Measurements from ENCODE around the gene ZNF865.

GRCh38 chr19:55592391-55593090 is 12.9 kb upstream of the ZNF865 start:
- TF ChIP-seq, protein P1, sequence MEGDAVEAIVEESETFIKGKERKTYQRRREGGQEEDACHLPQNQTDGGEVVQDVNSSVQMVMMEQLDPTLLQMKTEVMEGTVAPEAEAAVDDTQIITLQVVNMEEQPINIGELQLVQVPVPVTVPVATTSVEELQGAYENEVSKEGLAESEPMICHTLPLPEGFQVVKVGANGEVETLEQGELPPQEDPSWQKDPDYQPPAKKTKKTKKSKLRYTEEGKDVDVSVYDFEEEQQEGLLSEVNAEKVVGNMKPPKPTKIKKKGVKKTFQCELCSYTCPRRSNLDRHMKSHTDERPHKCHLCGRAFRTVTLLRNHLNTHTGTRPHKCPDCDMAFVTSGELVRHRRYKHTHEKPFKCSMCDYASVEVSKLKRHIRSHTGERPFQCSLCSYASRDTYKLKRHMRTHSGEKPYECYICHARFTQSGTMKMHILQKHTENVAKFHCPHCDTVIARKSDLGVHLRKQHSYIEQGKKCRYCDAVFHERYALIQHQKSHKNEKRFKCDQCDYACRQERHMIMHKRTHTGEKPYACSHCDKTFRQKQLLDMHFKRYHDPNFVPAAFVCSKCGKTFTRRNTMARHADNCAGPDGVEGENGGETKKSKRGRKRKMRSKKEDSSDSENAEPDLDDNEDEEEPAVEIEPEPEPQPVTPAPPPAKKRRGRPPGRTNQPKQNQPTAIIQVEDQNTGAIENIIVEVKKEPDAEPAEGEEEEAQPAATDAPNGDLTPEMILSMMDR (IDR thresholded peaks at IDR 0.05), result no peak
- no peak for TF ChIP-seq EZH2 (IDR thresholded peaks at IDR 0.05; ENCODE audit: borderline replicate concordance, insufficient read depth, low read depth, low read length, poor library complexity, severe bottlenecking)
